Keratinocyte (primary cell): ENCODE measurements around the gene SCUBE3. TPM values are rescaled to one million over a fixed set of nuclear protein-coding genes. Genes with fewer than 3 reads are reported as not detected.
A peak's percentile ranks its signal among the peaks of the same experiment; 100 is the strongest.

Experiments
- DNase-seq: peaks from one replicate; pipeline ENCODE4 v3.0.0-alpha.2; 2011; ENCODE audit warnings: low read depth, missing footprints, low spot score
- FAIRE-seq: peaks from 2 replicates; lab custom pipeline; 2011; peaks lifted over from hg19 to GRCh38; lab: Jason Lieb, UNC
- H2AFZ ChIP-seq: 2 replicates; pipeline ENCODE4 v1.6.0; 2012; ENCODE audit warnings: low read length, control low read depth, inconsistent platforms; ENCODE audit not compliant: control insufficient read depth
- H3K27ac ChIP-seq: 2 replicates; pipeline ENCODE4 v1.5.1; 2011; ENCODE audit warnings: low read length; ENCODE audit not compliant: control insufficient read depth, insufficient read depth
- H3K27me3 ChIP-seq: 3 replicates; pipeline ENCODE4 v1.6.0; 2011; ENCODE audit warnings: low read length; ENCODE audit not compliant: control insufficient read depth, insufficient read depth; ENCODE audit errors: extremely low read depth
- H3K36me3 ChIP-seq, 2 experiments: 2 replicates in 1 of 2; 3 replicates in 1 of 2; pipeline ENCODE4 v1.5.1; 2011; ENCODE audit warnings: low read length in 2 of 2, mild to moderate bottlenecking in 1 of 2; ENCODE audit not compliant: control insufficient read depth in 2 of 2, insufficient read depth in 2 of 2; ENCODE audit errors: extremely low read depth in 1 of 2
- H3K4me1 ChIP-seq: 3 replicates; pipeline ENCODE4 v1.5.1; 2011; ENCODE audit warnings: low read length; ENCODE audit not compliant: control insufficient read depth, insufficient read depth; ENCODE audit errors: extremely low read depth
- H3K4me2 ChIP-seq: 3 replicates; pipeline ENCODE4 v1.6.0; 2011; ENCODE audit warnings: low read depth, low read length; ENCODE audit not compliant: control insufficient read depth, insufficient read depth; ENCODE audit errors: extremely low read depth
- H3K4me3 ChIP-seq, 3 experiments: fragments of 200-600 bp in 1 of 3; sonication (generic) in 1 of 3; 2 replicates in 2 of 3; 3 replicates in 1 of 3; pipeline ENCODE4 v1.5.1; 2011 to 2016; ENCODE audit warnings: low read length in 3 of 3, mild to moderate bottlenecking in 3 of 3, control low read depth in 2 of 3, inconsistent platforms in 1 of 3, low read depth in 1 of 3, mixed read lengths in 1 of 3, mixed run types in 1 of 3, moderate library complexity in 1 of 3; ENCODE audit not compliant: control insufficient read depth in 2 of 3, insufficient read depth in 2 of 3; ENCODE audit errors: extremely low read depth in 1 of 3
- H3K79me2 ChIP-seq: 2 replicates; pipeline ENCODE4 v1.6.0; 2012; ENCODE audit warnings: low read length; ENCODE audit not compliant: control insufficient read depth, insufficient read depth
- H3K9ac ChIP-seq: 3 replicates; pipeline ENCODE4 v1.6.0; 2011; ENCODE audit warnings: low read length; ENCODE audit not compliant: control insufficient read depth, insufficient read depth; ENCODE audit errors: extremely low read depth
- H3K9me1 ChIP-seq: 3 replicates; pipeline ENCODE4 v1.6.0; 2011; ENCODE audit warnings: low read length; ENCODE audit not compliant: control insufficient read depth, insufficient read depth; ENCODE audit errors: extremely low read depth
- H3K9me3 ChIP-seq: 2 replicates; pipeline ENCODE4 v1.5.1; 2012; ENCODE audit warnings: low read depth, low read length; ENCODE audit not compliant: control insufficient read depth
- H4K20me1 ChIP-seq: 3 replicates; pipeline ENCODE4 v1.6.0; 2011; ENCODE audit warnings: low read length; ENCODE audit not compliant: control insufficient read depth, insufficient read depth; ENCODE audit errors: extremely low read depth
- EZH2 ChIP-seq: IDR thresholded peaks from one replicate; pipeline ENCODE4 v1.6.1; 2012; ENCODE audit warnings: inconsistent platforms, mild to moderate bottlenecking, low read length, moderate library complexity
- dilution Hi-C: fragments of 300-500 bp; cut with MboI; formaldehyde crosslinking; loops from one replicate; pipeline ENCODE4 v1.7.0; 2020; ENCODE audit warnings: low sequenced_read_pairs; ENCODE audit not compliant: extremely low pct_ligation_motif_present
- polyA plus RNA-seq, 5 experiments: library from polyadenylated mRNA; depleted of rRNA in 3 of 5; stranded (reverse) in 3 of 5; stranded (forward) in 1 of 5; unstranded in 1 of 5; fragments of >200 nt; gene quantifications; 1 replicate in 1 of 5; 2 replicates in 3 of 5; 3 replicates in 1 of 5; pipeline versions ENCODE4 v1.2.1 to v1.2.3, GENCODE V29; 2011 to 2012; ENCODE audit warnings: missing spikeins in 2 of 5, low read depth in 1 of 5, low replicate concordance in 1 of 5
- TF ChIP-seq, protein P1 (sequence below), 3 experiments: IDR thresholded peaks in 1 of 3; conservative IDR thresholded peaks in 1 of 3; optimal IDR thresholded peaks in 1 of 3; 2 replicates in 2 of 3; 3 replicates in 1 of 3; pipeline versions ENCODE3 to v1.5.1; 2011; ENCODE audit warnings: low read length in 3 of 3, mild to moderate bottlenecking in 3 of 3, moderate library complexity in 2 of 3, control low read depth in 1 of 3, inconsistent platforms in 1 of 3; ENCODE audit not compliant: insufficient read depth in 2 of 3; ENCODE audit errors: extremely low read depth in 1 of 3

SCUBE3 gene
- polyA plus RNA-seq, 1 donor (not counting 4 experiments of a cell fraction or from before 2014, with no cell fraction given), result 0.01 TPM

DNA sequence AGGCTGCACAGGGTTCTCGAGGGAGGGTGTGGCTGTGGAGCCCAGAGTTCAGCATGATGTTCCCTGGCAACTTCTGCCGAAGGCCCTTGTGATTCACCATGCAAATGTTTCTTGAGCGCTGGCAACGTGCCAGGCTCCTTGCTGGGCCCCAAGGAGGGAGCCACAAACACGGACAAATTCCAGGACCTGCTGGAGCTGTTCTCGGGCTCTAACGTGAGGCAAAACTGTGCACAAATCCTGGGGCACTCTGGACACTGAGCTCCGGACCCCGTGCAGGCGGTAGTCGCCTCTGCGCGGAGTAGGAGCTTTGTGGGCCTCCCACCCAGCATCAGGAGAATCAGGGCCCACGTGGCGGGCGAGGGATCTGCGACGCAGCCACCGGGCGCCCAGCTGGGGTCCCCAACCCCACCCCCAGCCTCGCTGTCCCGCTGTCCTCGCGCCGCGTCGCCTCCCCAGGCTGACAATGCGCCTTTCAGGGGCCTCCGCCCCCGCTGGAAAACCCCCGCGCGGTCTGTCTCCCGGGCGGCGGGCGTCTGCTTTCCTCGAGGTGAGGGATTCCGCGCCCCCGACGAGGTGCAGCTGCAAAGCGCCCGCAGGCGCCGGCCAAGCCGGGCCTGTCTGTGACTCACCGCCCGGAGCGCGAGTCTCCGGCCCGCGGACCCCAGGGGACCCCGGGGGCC, 31.7 kb upstream of the SCUBE3 start:
- Histone ChIP-seq H3K4me3 (peak overlapping the region in 2 of 3 experiments; percentile 33 to 54), H3K4me2 (peak overlapping the region; percentile 84), H3K27me3 (no peaks in the 10 kb centered on the region), H3K4me1 (peaks cover 20% of the 10 kb centered on the region), H3K36me3 (no peaks in the 10 kb centered on the region), H3K9ac (peak overlapping the region; percentile 18), H3K9me1 (no peaks in the 10 kb centered on the region), H3K27ac (no peak overlapping the region), H3K79me2 (no peaks in the 10 kb centered on the region), H4K20me1 (no peaks in the 10 kb centered on the region), H3K9me3 (no peaks in the 10 kb centered on the region), H2AFZ (peak overlapping the region; percentile 31)
- no peak for TF ChIP-seq EZH2
- TF ChIP-seq, protein P1, sequence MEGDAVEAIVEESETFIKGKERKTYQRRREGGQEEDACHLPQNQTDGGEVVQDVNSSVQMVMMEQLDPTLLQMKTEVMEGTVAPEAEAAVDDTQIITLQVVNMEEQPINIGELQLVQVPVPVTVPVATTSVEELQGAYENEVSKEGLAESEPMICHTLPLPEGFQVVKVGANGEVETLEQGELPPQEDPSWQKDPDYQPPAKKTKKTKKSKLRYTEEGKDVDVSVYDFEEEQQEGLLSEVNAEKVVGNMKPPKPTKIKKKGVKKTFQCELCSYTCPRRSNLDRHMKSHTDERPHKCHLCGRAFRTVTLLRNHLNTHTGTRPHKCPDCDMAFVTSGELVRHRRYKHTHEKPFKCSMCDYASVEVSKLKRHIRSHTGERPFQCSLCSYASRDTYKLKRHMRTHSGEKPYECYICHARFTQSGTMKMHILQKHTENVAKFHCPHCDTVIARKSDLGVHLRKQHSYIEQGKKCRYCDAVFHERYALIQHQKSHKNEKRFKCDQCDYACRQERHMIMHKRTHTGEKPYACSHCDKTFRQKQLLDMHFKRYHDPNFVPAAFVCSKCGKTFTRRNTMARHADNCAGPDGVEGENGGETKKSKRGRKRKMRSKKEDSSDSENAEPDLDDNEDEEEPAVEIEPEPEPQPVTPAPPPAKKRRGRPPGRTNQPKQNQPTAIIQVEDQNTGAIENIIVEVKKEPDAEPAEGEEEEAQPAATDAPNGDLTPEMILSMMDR (optimal IDR thresholded peaks at IDR 0.05 in 1 of 3, IDR thresholded peaks at IDR 0.05 in 1 of 3, conservative IDR thresholded peaks at IDR 0.05 in 1 of 3; ENCODE audit: extremely low read depth in 1 of 3, insufficient read depth in 2 of 3, low read length in 3 of 3), result no peak
- dilution Hi-C loops, result no loop called here
- FAIRE-seq (peak; percentile 92), DNase-seq (peak; percentile 84)

DNA sequence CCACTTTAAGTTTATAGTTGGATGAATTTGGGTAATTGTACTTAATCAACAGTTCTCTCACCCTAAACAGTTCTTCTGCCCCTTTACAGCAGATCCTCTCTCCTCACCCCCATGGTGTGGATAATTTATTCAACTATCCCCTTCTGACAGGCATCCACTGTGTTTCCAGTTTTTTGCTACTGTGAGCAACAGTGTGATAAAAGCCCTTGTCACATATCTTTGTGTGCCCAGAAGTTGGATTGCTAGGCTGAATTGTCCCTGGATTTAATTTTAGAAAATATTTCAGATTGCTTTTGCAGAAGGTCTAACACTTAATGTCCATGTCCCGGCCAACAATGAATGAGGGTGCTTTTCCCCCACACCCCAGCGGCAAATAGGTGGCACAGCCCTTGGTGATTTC, 30.5 kb upstream of the SCUBE3 start:
- Histone ChIP-seq H3K4me1 (peaks cover 20% of the 10 kb centered on the region), H3K4me2 (no peak overlapping the region), H3K27ac (no peak overlapping the region), H3K4me3 (no peak overlapping the region), H3K9me1 (no peaks in the 10 kb centered on the region), H3K79me2 (no peaks in the 10 kb centered on the region), H3K27me3 (no peaks in the 10 kb centered on the region), H2AFZ (no peak overlapping the region), H3K9me3 (no peaks in the 10 kb centered on the region), H3K36me3 (no peaks in the 10 kb centered on the region), H4K20me1 (no peaks in the 10 kb centered on the region), H3K9ac (no peak overlapping the region)
- dilution Hi-C loops, result no loop called here
- FAIRE-seq (no peak), DNase-seq (no peak)
- TF ChIP-seq EZH2, result no peak
- TF ChIP-seq, protein P1 (optimal IDR thresholded peaks at IDR 0.05 in 1 of 3, IDR thresholded peaks at IDR 0.05 in 1 of 3, conservative IDR thresholded peaks at IDR 0.05 in 1 of 3; ENCODE audit: extremely low read depth in 1 of 3, insufficient read depth in 2 of 3, low read length in 3 of 3), result no peak
